Naive thymus-derived CD4-positive, alpha-beta T cell (primary cell): ENCODE measurements around the gene NR6A1. TPM values are rescaled to one million over a fixed set of nuclear protein-coding genes. Genes with fewer than 3 reads are reported as not detected.

Experiments used
- ATAC-seq: fragments of 150-1000 bp; cut with Tn5 transposase; 2 replicates; pipeline ENCODE4 v1.10.0; 2021; ENCODE audit warnings: mild to moderate bottlenecking, moderate library complexity
- CTCF ChIA-PET: fragments of 350-600 bp; sonication (Branson Sonifier 250); formaldehyde crosslinking; loops from one replicate; lab custom pipeline; 2021; ENCODE audit warnings: antibody characterized with exemption; lab: Charles Lee
- POLR2A ChIA-PET: fragments of 350-600 bp; sonication (Branson Sonifier 250); formaldehyde crosslinking; loops from one replicate; lab custom pipeline; 2021; ENCODE audit warnings: antibody characterized with exemption, inconsistent platforms; lab: Charles Lee
- DNase-seq, 9 donors: peaks; one replicate each; pipeline versions ENCODE4 v3.0.0 to v3.0.0-alpha.2; 2020 to 2022; ENCODE audit warnings: mixed read lengths in 1 of 9
- H3K27ac ChIP-seq: one replicate; pipeline ENCODE4 v1.7.0; 2013; ENCODE audit warnings: mild to moderate bottlenecking, low read depth, low read length, moderate library complexity
- H3K27me3 ChIP-seq, 2 donors: one replicate each; pipeline ENCODE4 v1.7.0; 2013; ENCODE audit warnings: low read length in 2 of 2, mild to moderate bottlenecking in 2 of 2, moderate library complexity in 2 of 2; ENCODE audit not compliant: control insufficient read depth in 2 of 2, insufficient read depth in 2 of 2
- H3K36me3 ChIP-seq, 3 experiments: 1 replicate in 2 of 3; 2 replicates in 1 of 3; pipeline ENCODE4 v1.7.0; 2013; ENCODE audit warnings: low read length in 3 of 3, mild to moderate bottlenecking in 3 of 3, moderate library complexity in 1 of 3; ENCODE audit not compliant: insufficient read depth in 3 of 3, control insufficient read depth in 2 of 3
- H3K4me1 ChIP-seq, 2 donors: one replicate each; pipeline ENCODE4 v1.7.0; 2013; ENCODE audit warnings: low read length in 2 of 2, mild to moderate bottlenecking in 2 of 2, moderate library complexity in 1 of 2; ENCODE audit not compliant: control insufficient read depth in 2 of 2, insufficient read depth in 2 of 2
- H3K4me3 ChIP-seq: 2 replicates; pipeline ENCODE4 v1.7.0; 2013; ENCODE audit warnings: mild to moderate bottlenecking, low read length
- H3K9me3 ChIP-seq, 3 experiments: 1 replicate in 2 of 3; 2 replicates in 1 of 3; pipeline ENCODE4 v1.7.0; 2013; ENCODE audit warnings: low read length in 3 of 3; ENCODE audit not compliant: control insufficient read depth in 2 of 3
- H3K27ac Mint-ChIP-seq, 9 donors: one replicate each; pipeline ENCODE4 v1.8.0; 2020 to 2022; ENCODE audit warnings: mixed read lengths in 9 of 9, mild to moderate bottlenecking in 8 of 9, moderate library complexity in 5 of 9, inconsistent platforms in 2 of 9
- H3K27me3 Mint-ChIP-seq, 5 donors: one replicate each; pipeline ENCODE4 v1.8.0; 2021 to 2022; ENCODE audit warnings: mixed read lengths in 5 of 5, mild to moderate bottlenecking in 1 of 5
- H3K36me3 Mint-ChIP-seq, 5 donors: one replicate each; pipeline ENCODE4 v1.8.0; 2020 to 2022; ENCODE audit warnings: mixed read lengths in 5 of 5, mild to moderate bottlenecking in 3 of 5, inconsistent platforms in 1 of 5
- H3K4me1 Mint-ChIP-seq, 7 donors: one replicate each; pipeline ENCODE4 v1.8.0; 2020 to 2022; ENCODE audit warnings: mixed read lengths in 7 of 7, mild to moderate bottlenecking in 3 of 7, inconsistent platforms in 1 of 7
- H3K4me3 Mint-ChIP-seq, 10 donors: one replicate each; pipeline ENCODE4 v1.8.0; 2020 to 2022; ENCODE audit warnings: mild to moderate bottlenecking in 10 of 10, mixed read lengths in 10 of 10, moderate library complexity in 6 of 10, inconsistent platforms in 2 of 10
- H3K9me3 Mint-ChIP-seq, 11 donors: one replicate each; pipeline ENCODE4 v1.8.0; 2020 to 2022; ENCODE audit warnings: mixed read lengths in 11 of 11, mild to moderate bottlenecking in 4 of 11, inconsistent platforms in 1 of 11, moderate library complexity in 1 of 11
- intact Hi-C, 2 donors: fragments of 100-400 bp; cut with micrococcal nuclease; formaldehyde crosslinking; loops; one replicate each; pipeline ENCODE4 v1.15.1; 2023
- polyA plus RNA-seq, 2 donors: library from polyadenylated mRNA; unstranded; fragments of 300-500 nt; fragmentation: Illumina TruSeq; gene quantifications; one replicate each; pipeline ENCODE4 v1.2.3, GENCODE V29; 2021
- total RNA-seq, 6 experiments: library from RNA in 5 of 6; stranded (reverse) in 5 of 6; gene quantifications; 1 replicate in 5 of 6; 2 replicates in 1 of 6; pipeline ENCODE4 v1.2.3 and lab custom pipeline; 2021 to 2026

Gene NR6A1
- total and polyA plus RNA-seq, 7 experiments from 2014 or later = 0.21 to 0.78 (median 0.51) TPM; not detected in 4

- Mint-ChIP-seq H3K27ac (no peak overlapping the region), H3K4me1 (no peaks in the 10 kb centered on the region), H3K36me3 (no peaks in the 10 kb centered on the region), H3K27me3 (peaks cover 0 to 2% (median 0%) of the 10 kb centered on the region in 5 donors), H3K9me3 (no peaks in the 10 kb centered on the region), H3K4me3 (no peak overlapping the region)
- Histone ChIP-seq H3K9me3 (no peaks in the 10 kb centered on the region), H3K4me3 (no peak overlapping the region), H3K27me3 (no peaks in the 10 kb centered on the region), H3K36me3 (no peaks in the 10 kb centered on the region), H3K27ac (no peak overlapping the region), H3K4me1 (no peaks in the 10 kb centered on the region)
- intact Hi-C loops = no loop called here
- no peak for ATAC-seq
- ChIA-PET POLR2A (no interaction called here), CTCF (no interaction called here)
- DNase-seq = no peak
These were observed 240.9 kb downstream of the NR6A1 start for GRCh38 chr9:124530246-124530645.

GRCh38 chr9:124527781-124528180, 243.3 kb downstream of the NR6A1 start:
- Histone ChIP-seq H3K36me3 (no peaks in the 10 kb centered on the region), H3K4me1 (no peaks in the 10 kb centered on the region), H3K9me3 (no peaks in the 10 kb centered on the region)

GRCh38 chr9:124526174-124526573, 244.9 kb downstream of the NR6A1 start:
- ChIA-PET POLR2A (no interaction called here), CTCF (interaction anchor here (1.3 kb wide), 1 partner anchor 9 kb away, joined by 5 read pairs; no protein-coding TSS in a partner anchor)
- Histone ChIP-seq H3K36me3 (no peaks in the 10 kb centered on the region), H3K27ac (no peak overlapping the region), H3K4me3 (no peak overlapping the region), H3K4me1 (no peaks in the 10 kb centered on the region), H3K9me3 (no peaks in the 10 kb centered on the region), H3K27me3 (no peaks in the 10 kb centered on the region)
- Mint-ChIP-seq H3K36me3 (no peaks in the 10 kb centered on the region), H3K27ac (no peak overlapping the region), H3K4me3 (no peak overlapping the region), H3K27me3 (peaks cover 0 to 9% (median 4%) of the 10 kb centered on the region in 5 donors), H3K4me1 (no peaks in the 10 kb centered on the region), H3K9me3 (no peaks in the 10 kb centered on the region)
- intact Hi-C loops = no loop called here
- ATAC-seq (no peak), DNase-seq (no peak)

More at GRCh38 chr9:124527781-124528180, 243.3 kb downstream of the NR6A1 start:
- Mint-ChIP-seq H3K27me3 (peaks cover 0 to 6% (median 0%) of the 10 kb centered on the region in 5 donors), H3K4me1 (no peaks in the 10 kb centered on the region), H3K36me3 (no peaks in the 10 kb centered on the region), H3K9me3 (no peaks in the 10 kb centered on the region), H3K4me3 (no peak overlapping the region), H3K27ac (no peak overlapping the region)
- intact Hi-C loops = no loop called here
- no peaks in the 10 kb centered on the region for H3K27me3 ChIP-seq
- no peak overlapping the region for H3K27ac ChIP-seq
- DNase-seq = no peak
- H3K4me3 ChIP-seq = no peak overlapping the region
- ChIA-PET CTCF (no interaction called here), POLR2A (no interaction called here)
- ATAC-seq = no peak

GRCh38 chr9:124522121-124523098, 248.7 kb downstream of the NR6A1 start:
- Mint-ChIP-seq H3K4me1 (no peaks in the 10 kb centered on the region), H3K4me3 (no peak overlapping the region), H3K9me3 (no peaks in the 10 kb centered on the region), H3K36me3 (no peaks in the 10 kb centered on the region), H3K27me3 (peaks cover 0 to 25% (median 6%) of the 10 kb centered on the region in 5 donors), H3K27ac (no peak overlapping the region)
- DNase-seq = no peak
- Histone ChIP-seq H3K9me3 (no peaks in the 10 kb centered on the region), H3K36me3 (no peaks in the 10 kb centered on the region), H3K4me3 (no peak overlapping the region), H3K4me1 (no peaks in the 10 kb centered on the region), H3K27me3 (peaks cover 0 to 6% of the 10 kb centered on the region in 2 donors), H3K27ac (no peak overlapping the region)
- ATAC-seq = no peak
- CTCF ChIA-PET = no interaction called here
- POLR2A ChIA-PET = no interaction called here
- intact Hi-C loops = no loop called here

- ChIA-PET POLR2A (no interaction called here), CTCF (no interaction called here)
- Mint-ChIP-seq H3K36me3 (no peaks in the 10 kb centered on the region), H3K4me3 (no peak overlapping the region), H3K9me3 (no peaks in the 10 kb centered on the region), H3K27ac (no peak overlapping the region), H3K27me3 (peaks cover 0 to 25% (median 4%) of the 10 kb centered on the region in 5 donors), H3K4me1 (no peaks in the 10 kb centered on the region)
- H3K4me1 ChIP-seq = no peaks in the 10 kb centered on the region
- no peaks in the 10 kb centered on the region for H3K36me3 ChIP-seq
- no peak overlapping the region for H3K4me3 ChIP-seq
- no peak overlapping the region for H3K27ac ChIP-seq
- no peak for ATAC-seq
- no peaks in the 10 kb centered on the region for H3K9me3 ChIP-seq
- intact Hi-C loops = no loop called here
- peaks cover 0 to 6% of the 10 kb centered on the region in 2 donors for H3K27me3 ChIP-seq
- no peak for DNase-seq
These were observed 250.0 kb downstream of the NR6A1 start for GRCh38 chr9:124521142-124521541.

- H3K36me3 Mint-ChIP-seq = no peaks in the 10 kb centered on the region
- no peak overlapping the region for H3K27ac ChIP-seq
- ATAC-seq = no peak
These were observed 250.9 kb downstream of the NR6A1 start for GRCh38 chr9:124520206-124520596.

More at GRCh38 chr9:124520206-124520596, 250.9 kb downstream of the NR6A1 start:
- POLR2A ChIA-PET = no interaction called here
- CTCF ChIA-PET = no interaction called here
- Histone ChIP-seq H3K9me3 (no peaks in the 10 kb centered on the region), H3K4me1 (no peaks in the 10 kb centered on the region), H3K36me3 (no peaks in the 10 kb centered on the region), H3K27me3 (peaks cover 0 to 6% of the 10 kb centered on the region in 2 donors), H3K4me3 (no peak overlapping the region)
- H3K4me1 Mint-ChIP-seq = no peaks in the 10 kb centered on the region
- DNase-seq = no peak
- no peak overlapping the region for H3K27ac Mint-ChIP-seq
- no peak overlapping the region for H3K4me3 Mint-ChIP-seq
- intact Hi-C loops = no loop called here
- peaks cover 0 to 24% (median 4%) of the 10 kb centered on the region in 5 donors for H3K27me3 Mint-ChIP-seq
- H3K9me3 Mint-ChIP-seq = no peaks in the 10 kb centered on the region
